ENCODE data around the gene TCF7. TPM values are rescaled to one million over a fixed set of nuclear protein-coding genes. Genes with fewer than 3 reads are reported as not detected.

TCF7 gene
- total RNA-seq = 1.1 TPM
- polyA plus RNA-seq = 3.9 TPM

GRCh38 chr5:134113902-134114875 is at the start of gene TCF7:
TCF7 (plus strand) TSS chr5:134114681; CDS start chr5:134114907, 226 bp downstream.
- peak; percentile 25 for DNase-seq (ENCODE audit: extremely low spot score)
- Histone ChIP-seq H3K36me3 (ENCODE audit: insufficient read depth) (no peaks in the 10 kb centered on the region), H3K4me1 (ENCODE audit: insufficient read depth) (peaks cover 2% of the 10 kb centered on the region), H3K27ac (ENCODE audit: low read depth) (no peak within 1 kb of the TSS), H3K4me3 (ENCODE audit: low read depth, low read length) (peak within 1 kb of the TSS; percentile 71)
- 2% methylated on average over 90 of the region's 90 CpGs for WGBS

- Histone ChIP-seq H3K27ac (ENCODE audit: low read depth) (no peak overlapping the region), H3K4me3 (ENCODE audit: low read depth, low read length) (no peak overlapping the region), H3K36me3 (ENCODE audit: insufficient read depth) (no peaks in the 10 kb centered on the region), H3K4me1 (ENCODE audit: insufficient read depth) (no peaks in the 10 kb centered on the region)
- DNase-seq (ENCODE audit: extremely low spot score) = no peak
- 88% methylated on average over 6 of the region's 6 CpGs for WGBS
Measured at GRCh38 chr5:134069553-134069952, 44.9 kb upstream of the TCF7 start.

- DNase-seq (ENCODE audit: extremely low spot score) = no peak
- H3K4me3 ChIP-seq (ENCODE audit: low read depth, low read length) = peak overlapping the region; percentile 31
- H3K27ac ChIP-seq (ENCODE audit: low read depth) = no peak overlapping the region
- no peaks in the 10 kb centered on the region for H3K4me1 ChIP-seq (ENCODE audit: insufficient read depth)
- H3K36me3 ChIP-seq (ENCODE audit: insufficient read depth) = no peaks in the 10 kb centered on the region
- WGBS = 9% methylated on average over 46 of the region's 46 CpGs
Measured at GRCh38 chr5:134070725-134071613, 43.5 kb upstream of the TCF7 start.

- Histone ChIP-seq H3K27ac (ENCODE audit: low read depth) (no peak overlapping the region), H3K36me3 (ENCODE audit: insufficient read depth) (no peaks in the 10 kb centered on the region), H3K4me3 (ENCODE audit: low read depth, low read length) (no peak overlapping the region), H3K4me1 (ENCODE audit: insufficient read depth) (no peaks in the 10 kb centered on the region)
- DNase-seq (ENCODE audit: extremely low spot score) = no peak
- WGBS = 65% methylated on average over 7 of the region's 7 CpGs
Measured at GRCh38 chr5:134071614-134072207, 42.8 kb upstream of the TCF7 start.

GRCh38 chr5:134072471-134073210 is 41.8 kb upstream of the TCF7 start:
- WGBS = 95% methylated on average over 8 of the region's 8 CpGs

GRCh38 chr5:134073404-134073803 is 41.1 kb upstream of the TCF7 start:
- Histone ChIP-seq H3K27ac (ENCODE audit: low read depth) (no peak overlapping the region), H3K4me1 (ENCODE audit: insufficient read depth) (no peaks in the 10 kb centered on the region), H3K4me3 (ENCODE audit: low read depth, low read length) (no peak overlapping the region), H3K36me3 (ENCODE audit: insufficient read depth) (no peaks in the 10 kb centered on the region)
- 69% methylated on average over 2 of the region's 2 CpGs for WGBS
- DNase-seq (ENCODE audit: extremely low spot score) = no peak

More at GRCh38 chr5:134072471-134073210, 41.8 kb upstream of the TCF7 start:
- Histone ChIP-seq H3K27ac (ENCODE audit: low read depth) (no peak overlapping the region), H3K36me3 (ENCODE audit: insufficient read depth) (no peaks in the 10 kb centered on the region), H3K4me1 (ENCODE audit: insufficient read depth) (no peaks in the 10 kb centered on the region), H3K4me3 (ENCODE audit: low read depth, low read length) (no peak overlapping the region)
- no peak for DNase-seq (ENCODE audit: extremely low spot score)

- Histone ChIP-seq H3K4me1 (ENCODE audit: insufficient read depth) (no peaks in the 10 kb centered on the region), H3K36me3 (ENCODE audit: insufficient read depth) (no peaks in the 10 kb centered on the region), H3K4me3 (ENCODE audit: low read depth, low read length) (no peak overlapping the region), H3K27ac (ENCODE audit: low read depth) (no peak overlapping the region)
- 93% methylated on average over 2 of the region's 2 CpGs for WGBS
- DNase-seq (ENCODE audit: extremely low spot score) = no peak
Measured at GRCh38 chr5:134075102-134075501, 39.4 kb upstream of the TCF7 start.

GRCh38 chr5:134077926-134078580 is 36.4 kb upstream of the TCF7 start:
- no peak overlapping the region for H3K27ac ChIP-seq (ENCODE audit: low read depth)
- DNase-seq (ENCODE audit: extremely low spot score) = no peak
- WGBS = 67% methylated on average over 8 of the region's 8 CpGs
- no peaks in the 10 kb centered on the region for H3K4me1 ChIP-seq (ENCODE audit: insufficient read depth)
- no peak overlapping the region for H3K4me3 ChIP-seq (ENCODE audit: low read depth, low read length)
- no peaks in the 10 kb centered on the region for H3K36me3 ChIP-seq (ENCODE audit: insufficient read depth)

GRCh38 chr5:134079748-134080581 is 34.5 kb upstream of the TCF7 start:
- no peak overlapping the region for H3K4me3 ChIP-seq (ENCODE audit: low read depth, low read length)
- DNase-seq (ENCODE audit: extremely low spot score) = no peak
- H3K36me3 ChIP-seq (ENCODE audit: insufficient read depth) = no peaks in the 10 kb centered on the region
- 85% methylated on average over 19 of the region's 19 CpGs for WGBS
- H3K27ac ChIP-seq (ENCODE audit: low read depth) = no peak overlapping the region
- no peaks in the 10 kb centered on the region for H3K4me1 ChIP-seq (ENCODE audit: insufficient read depth)

GRCh38 chr5:134082264-134082992 is 32.1 kb upstream of the TCF7 start:
- no peaks in the 10 kb centered on the region for H3K36me3 ChIP-seq (ENCODE audit: insufficient read depth)
- WGBS = 63% methylated on average over 2 of the region's 2 CpGs
- no peak overlapping the region for H3K4me3 ChIP-seq (ENCODE audit: low read depth, low read length)
- H3K4me1 ChIP-seq (ENCODE audit: insufficient read depth) = no peaks in the 10 kb centered on the region
- DNase-seq (ENCODE audit: extremely low spot score) = no peak
- H3K27ac ChIP-seq (ENCODE audit: low read depth) = no peak overlapping the region

GRCh38 chr5:134083517-134083916 is 31.0 kb upstream of the TCF7 start:
- Histone ChIP-seq H3K27ac (ENCODE audit: low read depth) (no peak overlapping the region), H3K36me3 (ENCODE audit: insufficient read depth) (no peaks in the 10 kb centered on the region), H3K4me1 (ENCODE audit: insufficient read depth) (no peaks in the 10 kb centered on the region), H3K4me3 (ENCODE audit: low read depth, low read length) (no peak overlapping the region)
- no peak for DNase-seq (ENCODE audit: extremely low spot score)
- WGBS = 66% methylated on average over 5 of the region's 5 CpGs

Measured in urinary bladder (tissue), 4 donors.